Mammary microvascular endothelial cell (primary cell): ENCODE measurements around the gene MT1M. TPM values are rescaled to one million over a fixed set of nuclear protein-coding genes. Genes with fewer than 3 reads are reported as not detected.

ENCODE experiments used
- total RNA-seq: library from RNA; depleted of rRNA; stranded (reverse); fragments of >200 nt; gene quantifications from 2 replicates; pipeline ENCODE4 v1.2.3, GENCODE V29; 2015

MT1M gene
- 4.3 and 13.9 TPM in 2 replicates for total RNA-seq

DNA sequence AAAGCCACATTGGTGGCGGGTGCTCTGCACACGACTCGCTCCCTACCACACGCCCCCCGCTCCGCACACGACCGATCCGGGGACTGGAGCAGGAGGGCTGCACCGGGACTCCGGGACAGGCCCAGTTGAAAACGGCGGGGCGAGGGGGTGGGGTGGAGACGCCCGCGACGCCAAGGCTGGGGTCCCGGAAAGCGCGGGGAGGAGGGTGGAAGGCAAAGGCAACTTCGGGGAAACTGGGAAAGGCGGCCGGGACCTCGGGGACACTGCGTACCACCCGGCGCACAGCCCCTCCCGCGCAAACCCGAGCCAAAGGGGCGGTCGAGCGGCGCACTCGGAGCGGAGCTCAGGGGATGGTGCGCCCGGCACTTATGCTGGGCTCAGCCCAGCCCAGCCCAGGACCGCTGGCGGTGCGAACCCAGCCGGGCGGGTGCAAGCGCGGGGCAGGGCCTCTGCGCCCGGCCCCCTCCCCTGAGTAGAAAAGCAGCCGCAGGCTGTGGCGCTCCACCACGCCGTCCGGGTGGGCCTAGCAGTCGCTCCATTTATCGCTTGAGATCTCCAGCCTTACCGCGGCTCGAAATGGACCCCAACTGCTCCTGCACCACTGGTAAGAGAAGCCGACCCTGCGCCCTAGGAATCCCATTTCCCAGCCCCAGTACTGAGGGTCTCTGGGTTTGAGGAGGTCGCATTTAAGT, at the start of gene MT1M:
Gene MT1M, plus strand, starts transcription at position 504 of the 692 bp plus-strand sequence. Its CDS starts 73 bp downstream, at position 577.

DNA sequence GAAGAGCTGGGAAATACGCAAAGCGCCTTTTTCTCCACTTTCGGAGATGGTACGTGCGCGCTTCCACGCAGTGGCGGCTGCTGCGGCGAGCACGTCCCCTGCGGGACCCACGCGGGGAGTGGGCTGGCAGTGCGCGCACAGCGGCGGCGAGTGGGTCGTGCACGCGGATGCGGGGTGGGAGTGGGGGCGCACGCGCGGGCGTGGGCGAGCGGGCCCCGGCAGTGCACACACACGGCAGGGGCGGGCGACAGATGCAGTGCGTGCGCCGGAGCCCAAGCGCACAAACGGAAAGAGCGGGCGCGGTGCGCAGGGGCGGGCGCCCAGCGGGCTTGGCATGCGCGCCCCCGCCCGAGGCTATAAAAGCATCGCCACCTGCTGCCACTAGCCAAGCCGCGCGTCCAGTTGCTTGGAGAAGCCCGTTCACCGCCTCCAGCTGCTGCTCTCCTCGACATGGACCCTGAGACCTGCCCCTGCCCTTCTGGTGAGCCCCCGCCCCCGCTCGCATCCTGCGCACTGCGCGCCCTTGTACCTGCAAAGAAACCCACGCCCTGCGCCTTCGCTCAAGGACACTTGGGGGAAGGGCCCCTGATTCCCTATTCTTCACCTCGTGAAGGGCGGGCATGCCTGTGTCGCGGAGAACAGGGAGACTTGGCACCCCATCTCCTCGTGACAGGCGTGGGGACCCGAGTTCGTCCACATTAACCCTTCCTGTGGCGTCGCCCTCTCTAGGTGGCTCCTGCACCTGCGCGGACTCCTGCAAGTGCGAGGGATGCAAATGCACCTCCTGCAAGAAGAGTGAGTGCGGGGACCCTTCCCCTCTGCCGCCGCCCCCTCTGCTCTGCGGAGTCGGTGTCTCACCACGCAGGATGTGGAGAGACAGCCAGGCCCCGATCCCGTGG, 43.1 kb upstream of the MT1M start, which contains the start of gene MT3:
Gene MT3, plus strand, starts transcription at position 388 of the 899 bp plus-strand sequence. Its CDS starts 63 bp downstream, at position 451.

DNA sequence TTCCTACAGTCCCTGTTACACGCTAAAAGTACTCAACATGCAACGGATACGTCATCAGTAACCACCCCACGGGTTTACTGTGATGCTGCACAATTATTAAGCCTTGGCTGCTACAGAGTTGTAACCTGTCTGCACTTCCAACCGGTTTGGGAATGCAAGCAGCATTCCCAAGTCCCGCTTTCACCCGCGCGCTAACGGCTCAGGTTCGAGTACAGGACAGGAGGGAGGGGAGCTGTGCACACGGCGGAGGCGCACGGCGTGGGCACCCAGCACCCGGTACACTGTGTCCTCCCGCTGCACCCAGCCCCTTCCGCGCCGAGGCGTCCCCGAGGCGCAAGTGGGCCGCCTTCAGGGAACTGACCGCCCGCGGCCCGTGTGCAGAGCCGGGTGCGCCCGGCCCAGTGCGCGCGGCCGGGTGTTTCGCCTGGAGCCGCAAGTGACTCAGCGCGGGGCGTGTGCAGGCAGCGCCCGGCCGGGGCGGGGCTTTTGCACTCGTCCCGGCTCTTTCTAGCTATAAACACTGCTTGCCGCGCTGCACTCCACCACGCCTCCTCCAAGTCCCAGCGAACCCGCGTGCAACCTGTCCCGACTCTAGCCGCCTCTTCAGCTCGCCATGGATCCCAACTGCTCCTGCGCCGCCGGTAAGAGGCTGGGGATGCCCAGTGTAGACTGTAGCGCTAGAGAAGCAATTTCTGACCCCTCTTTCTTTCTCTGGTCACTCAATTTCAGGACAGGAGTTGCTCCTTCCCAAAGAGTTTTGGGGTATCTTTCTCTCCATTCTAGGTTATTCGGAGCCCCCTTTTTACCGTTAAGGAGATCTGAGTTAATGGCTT, 24.2 kb upstream of the MT1M start, which contains the start of gene MT2A:
Gene MT2A, plus strand, starts transcription at position 542 of the 833 bp plus-strand sequence. Its CDS starts 72 bp downstream, at position 614.

GRCh38 chr16:56625140-56625942, 7.1 kb upstream of the MT1M start, which contains the start of gene MT1E:
TSS of gene MT1E (plus strand) at chr16:56625781. CDS start at chr16:56625852, 71 bp downstream.

GRCh38 chr16:56637814-56638750, 5.6 kb downstream of the MT1M start, which contains the start of gene MT1A:
TSS of gene MT1A (plus strand) at chr16:56638666. CDS start at chr16:56638739, 73 bp downstream.

GRCh38 chr16:56651586-56651985, 19.1 kb downstream of the MT1M start, which contains the start of gene MT1B:
TSS of gene MT1B (plus strand) at chr16:56651886. CDS start at chr16:56651954, 68 bp downstream.

DNA sequence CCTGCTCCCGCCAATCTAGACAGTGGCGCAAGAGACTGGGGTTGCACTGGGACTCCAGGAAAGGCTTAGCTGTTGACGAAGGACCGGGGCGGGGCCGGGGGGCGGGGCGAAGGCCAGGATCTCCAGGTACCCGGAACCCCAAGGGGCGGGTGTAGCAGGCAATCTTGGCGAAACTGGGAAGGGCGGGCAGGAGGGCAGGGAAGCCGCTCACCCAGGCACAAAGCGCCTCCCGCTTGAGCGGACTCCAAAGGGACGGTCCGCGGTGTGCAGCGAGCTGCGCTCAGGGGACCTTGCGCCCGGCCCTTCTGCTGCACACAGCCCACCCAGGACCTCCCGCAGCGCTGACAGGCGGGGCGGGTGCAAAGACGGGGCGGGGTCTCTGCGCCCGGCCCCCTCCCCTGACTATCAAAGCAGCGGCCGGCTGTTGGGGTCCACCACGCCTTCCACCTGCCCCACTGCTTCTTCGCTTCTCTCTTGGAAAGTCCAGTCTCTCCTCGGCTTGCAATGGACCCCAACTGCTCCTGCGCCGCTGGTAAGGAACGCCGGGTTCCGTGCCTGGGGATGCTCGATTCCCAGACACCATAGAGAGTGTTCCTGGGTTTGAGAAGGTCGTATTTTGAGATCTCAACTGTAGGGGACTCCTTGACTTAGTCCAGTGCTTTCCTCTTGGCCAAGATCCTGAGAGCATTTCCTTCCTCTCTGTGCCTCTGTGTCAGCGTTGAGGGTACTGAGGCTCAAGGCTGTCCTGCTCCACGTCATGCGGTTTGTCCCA, 25.3 kb downstream of the MT1M start, which contains the start of gene MT1F:
Gene MT1F, plus strand, starts transcription at position 405 of the 772 bp plus-strand sequence. Its CDS starts 100 bp downstream, at position 505.

DNA sequence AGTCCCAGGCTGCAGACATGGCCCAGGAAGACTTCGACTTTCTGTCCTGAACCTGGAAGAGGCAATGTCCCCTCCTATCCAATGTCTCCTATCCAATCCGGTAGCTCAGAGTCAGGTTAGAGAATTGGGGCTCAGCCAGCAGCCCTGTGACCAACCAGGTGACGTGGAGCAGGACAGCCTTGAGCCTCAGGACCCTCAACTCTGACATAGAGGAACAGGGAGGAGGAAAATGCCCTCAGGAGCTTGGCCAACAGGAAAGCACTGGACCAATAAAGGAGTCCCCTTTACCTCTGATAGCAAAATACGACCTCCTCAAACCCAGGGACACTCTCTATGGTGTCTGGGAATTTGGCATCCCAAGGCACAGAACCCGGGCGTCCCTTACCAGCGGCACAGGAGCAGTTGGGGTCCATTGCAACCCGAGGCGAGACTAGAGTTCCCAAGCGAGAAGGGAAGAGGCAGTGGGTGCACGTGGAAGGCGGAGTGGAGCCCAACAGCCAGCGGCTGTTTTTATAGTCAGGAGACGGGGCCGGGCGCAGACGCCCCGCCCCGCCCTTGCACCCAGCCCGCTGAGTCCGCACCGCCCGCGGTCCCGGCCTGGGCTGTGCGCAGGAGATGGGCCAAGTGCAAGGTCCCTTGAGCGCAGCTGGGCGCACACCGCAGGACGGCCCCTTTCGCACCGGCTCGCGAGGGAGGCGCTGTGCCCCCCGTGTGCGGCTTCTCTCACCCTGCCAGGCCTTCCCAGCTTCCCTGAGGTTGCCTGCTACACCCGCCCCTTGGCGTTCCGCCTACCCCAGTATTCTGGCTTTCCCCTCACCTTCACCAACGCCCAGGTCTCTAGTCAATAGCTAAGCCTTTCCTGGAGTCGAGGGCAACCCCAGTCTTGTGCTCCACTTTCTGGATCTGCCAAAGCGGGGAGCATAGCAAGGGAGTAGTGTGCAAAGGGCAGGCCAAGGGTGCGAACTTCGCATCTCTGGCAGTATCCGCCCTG, 35.4 kb downstream of the MT1M start, which contains the start of gene MT1G:
Gene MT1G, minus strand, starts transcription at position 485 of the 991 bp plus-strand sequence. Its CDS starts 72 bp downstream, at position 413.

GRCh38 chr16:56669005-56669839, 36.8 kb downstream of the MT1M start, which contains the start of gene MT1H:
TSS of gene MT1H (plus strand) at chr16:56669814. CDS start at chr16:56669885, 71 bp downstream.

DNA sequence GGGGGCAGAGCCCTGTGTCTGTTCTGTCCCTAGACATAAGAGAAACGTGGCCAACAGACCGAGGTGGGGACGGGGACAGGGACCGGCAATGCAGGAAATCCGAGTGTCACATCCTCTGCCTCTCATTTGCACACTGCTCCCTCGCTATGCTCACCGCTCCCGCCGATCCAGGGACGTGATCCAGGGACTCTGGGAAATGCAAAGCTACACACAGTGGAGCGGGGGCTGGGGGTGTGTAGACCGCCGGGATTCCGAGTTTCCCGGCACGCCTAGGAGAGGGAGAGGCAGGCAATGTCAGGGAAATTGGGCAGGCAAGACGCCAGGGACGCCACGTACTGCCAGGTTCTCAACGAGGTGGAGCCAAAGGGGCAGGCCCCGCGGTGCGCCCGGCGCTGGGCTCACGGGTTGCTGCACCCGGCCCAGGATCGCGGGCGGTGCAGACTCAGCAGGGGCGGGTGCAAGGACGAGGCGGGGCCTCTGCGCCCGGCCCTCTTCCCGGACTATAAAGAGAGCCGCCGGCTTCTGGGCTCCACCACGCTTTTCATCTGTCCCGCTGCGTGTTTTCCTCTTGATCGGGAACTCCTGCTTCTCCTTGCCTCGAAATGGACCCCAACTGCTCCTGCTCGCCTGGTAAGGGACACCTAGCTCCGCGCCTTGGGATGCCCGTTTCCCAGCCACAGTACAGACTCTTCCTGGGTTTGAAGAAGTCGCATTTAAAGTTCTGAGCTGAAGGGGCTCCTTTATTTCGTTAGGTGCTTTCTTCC, 49.7 kb downstream of the MT1M start, which contains the start of gene MT1X:
Gene MT1X, plus strand, starts transcription at position 532 of the 764 bp plus-strand sequence. Its CDS starts 71 bp downstream, at position 603.

Other genes starting within 250 kb of the MT1M start
- 101 and 102 TPM in 2 replicates for gene AMFR, start 207.1 kb upstream of the MT1M start, total RNA-seq
- gene NUDT21, start 181.3 kb upstream of the MT1M start, total RNA-seq, result 64.6 and 65.8 TPM in 2 replicates
- gene OGFOD1, start 181.1 kb upstream of the MT1M start, total RNA-seq, result 51.6 and 54.3 TPM in 2 replicates
- 27.1 and 31.3 TPM in 2 replicates for gene BBS2, start 112.6 kb upstream of the MT1M start, total RNA-seq
- not detected in 2 replicates for gene MT4, start 67.6 kb upstream of the MT1M start, total RNA-seq
- gene MT3, start 43.1 kb upstream of the MT1M start, total RNA-seq, result not detected in 2 replicates
- 575 and 702 TPM in 2 replicates for gene MT2A, start 24.1 kb upstream of the MT1M start, total RNA-seq
- 230 and 306 TPM in 2 replicates for gene MT1E, start 6.9 kb upstream of the MT1M start, total RNA-seq
- 14.0 and 20.5 TPM in 2 replicates for gene MT1A, start 6.0 kb downstream of the MT1M start, total RNA-seq
- not detected in 2 replicates for gene MT1B, start 19.2 kb downstream of the MT1M start, total RNA-seq
- gene MT1F, start 25.3 kb downstream of the MT1M start, total RNA-seq, result 2.0 and 2.9 TPM in 2 replicates
- gene MT1G, start 35.4 kb downstream of the MT1M start, total RNA-seq, result 0.60 TPM in 1 of 2 replicates, not detected in the other
- gene MT1H, start 37.2 kb downstream of the MT1M start, total RNA-seq, result not detected in 2 replicates
- gene MT1X, start 49.8 kb downstream of the MT1M start, total RNA-seq, result 22.9 and 26.2 TPM in 2 replicates
- 86.7 and 90.3 TPM in 2 replicates for gene NUP93, start 97.5 kb downstream of the MT1M start, total RNA-seq
- gene SLC12A3, start 232.5 kb downstream of the MT1M start, total RNA-seq, result 0.20 TPM in 1 of 2 replicates, not detected in the other